Naive B cell (primary cell): ENCODE measurements around the gene GRAP. TPM values are rescaled to one million over a fixed set of nuclear protein-coding genes. Genes with fewer than 3 reads are reported as not detected.

Experiments
- ATAC-seq, 2 donors: fragments of 150-1000 bp; cut with Tn5 transposase; 2 replicates each; pipeline ENCODE4 v1.10.0; 2021; ENCODE audit warnings: low read depth in 2 of 2, mild to moderate bottlenecking in 2 of 2, moderate library complexity in 2 of 2
- DNase-seq: peaks from one replicate; pipeline ENCODE4 v3.0.0; 2022
- H3K27ac Mint-ChIP-seq, 6 donors: one replicate each; pipeline ENCODE4 v1.8.0; 2020 to 2022; ENCODE audit warnings: mild to moderate bottlenecking in 6 of 6, mixed read lengths in 6 of 6, moderate library complexity in 5 of 6, inconsistent platforms in 2 of 6
- H3K27me3 Mint-ChIP-seq, 3 donors: one replicate each; pipeline ENCODE4 v1.8.0; 2021 to 2022; ENCODE audit warnings: mixed read lengths in 3 of 3, mild to moderate bottlenecking in 1 of 3
- H3K36me3 Mint-ChIP-seq, 2 donors: one replicate each; pipeline ENCODE4 v1.8.0; 2020 to 2022; ENCODE audit warnings: mixed read lengths in 2 of 2, inconsistent platforms in 1 of 2, mild to moderate bottlenecking in 1 of 2
- H3K4me1 Mint-ChIP-seq, 3 donors: one replicate each; pipeline ENCODE4 v1.8.0; 2020 to 2022; ENCODE audit warnings: mixed read lengths in 3 of 3, inconsistent platforms in 1 of 3, mild to moderate bottlenecking in 1 of 3, moderate library complexity in 1 of 3
- H3K4me3 Mint-ChIP-seq, 8 donors: one replicate each; pipeline ENCODE4 v1.8.0; 2020 to 2022; ENCODE audit warnings: mild to moderate bottlenecking in 8 of 8, mixed read lengths in 8 of 8, moderate library complexity in 8 of 8, inconsistent platforms in 2 of 8
- H3K9me3 Mint-ChIP-seq, 7 donors: one replicate each; pipeline ENCODE4 v1.8.0; 2020 to 2022; ENCODE audit warnings: mixed read lengths in 7 of 7, mild to moderate bottlenecking in 5 of 7, inconsistent platforms in 2 of 7, moderate library complexity in 1 of 7
- polyA plus RNA-seq, 6 donors: library from polyadenylated mRNA; unstranded; fragments of 300-500 nt; fragmentation: Illumina TruSeq; gene quantifications; one replicate each; pipeline ENCODE4 v1.2.3, GENCODE V29; 2021; ENCODE audit warnings: low read depth in 6 of 6

The GRAP gene
- polyA plus RNA-seq, 6 donors from 2014 or later: 46.2 to 90.5 (median 52.6) TPM

GRCh38 chr17:18999911-19000310, 46.8 kb downstream of the GRAP start:
- Mint-ChIP-seq H3K9me3 (peaks cover 0 to 10% (median 6%) of the 10 kb centered on the region in 7 donors), H3K4me3 (peak overlapping the region in 1 of 8 donors; percentile 16), H3K27me3 (peaks cover 0 to 5% (median 0%) of the 10 kb centered on the region in 3 donors), H3K27ac (peak overlapping the region in 1 of 6 donors; percentile 10), H3K4me1 (peaks cover 16 to 42% (median 29%) of the 10 kb centered on the region in 3 donors), H3K36me3 (peaks cover 5 to 8% of the 10 kb centered on the region in 2 donors)
- ATAC-seq (no peak), DNase-seq (no peak)

- H3K4me1 Mint-ChIP-seq: peaks cover 16 to 41% (median 29%) of the 10 kb centered on the region in 3 donors
- H3K27ac Mint-ChIP-seq: no peak overlapping the region
- ATAC-seq: no peak
- peaks cover 5 to 8% of the 10 kb centered on the region in 2 donors for H3K36me3 Mint-ChIP-seq
- DNase-seq: no peak
- H3K4me3 Mint-ChIP-seq: no peak overlapping the region
- peaks cover 0 to 11% (median 6%) of the 10 kb centered on the region in 7 donors for H3K9me3 Mint-ChIP-seq
- H3K27me3 Mint-ChIP-seq: peaks cover 0 to 5% (median 0%) of the 10 kb centered on the region in 3 donors
These were observed 47.4 kb downstream of the GRAP start for GRCh38 chr17:18999394-18999793.

GRCh38 chr17:18997650-18998196, 49.0 kb downstream of the GRAP start:
- no peak for DNase-seq
- peaks cover 0 to 5% (median 0%) of the 10 kb centered on the region in 3 donors for H3K27me3 Mint-ChIP-seq
- peak overlapping the region in 1 of 8 donors; percentile 18 for H3K4me3 Mint-ChIP-seq
- H3K9me3 Mint-ChIP-seq: peaks cover 0 to 11% (median 6%) of the 10 kb centered on the region in 7 donors
- no peak for ATAC-seq
- H3K27ac Mint-ChIP-seq: peak overlapping the region in 1 of 6 donors; percentile 76
- H3K36me3 Mint-ChIP-seq: peaks cover 5 to 8% of the 10 kb centered on the region in 2 donors
- peaks cover 26 to 42% (median 34%) of the 10 kb centered on the region in 3 donors for H3K4me1 Mint-ChIP-seq

GRCh38 chr17:18996458-18996857, 50.3 kb downstream of the GRAP start:
- Mint-ChIP-seq H3K4me3 (no peak overlapping the region), H3K27ac (no peak overlapping the region)

DNA sequence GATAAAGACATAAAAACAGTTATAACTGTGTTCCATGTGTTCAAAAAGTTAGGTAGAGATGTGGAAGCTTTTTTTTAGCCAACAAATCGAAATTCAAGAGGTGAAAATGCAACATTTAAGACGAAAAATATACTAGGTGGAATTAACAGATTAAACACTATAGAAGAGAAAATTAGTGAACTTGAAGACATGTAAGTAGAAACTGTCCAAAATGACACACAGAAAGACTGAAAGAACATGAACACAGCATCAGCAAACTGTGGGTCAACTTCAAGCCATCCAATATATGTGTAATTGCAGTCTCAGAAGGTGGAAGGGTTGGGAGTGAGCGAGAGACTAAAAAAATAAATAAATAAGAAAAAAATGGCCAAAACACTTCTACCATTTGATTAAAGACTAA, 51.5 kb downstream of the GRAP start:
- Mint-ChIP-seq H3K4me3 (peak overlapping the region in 1 of 8 donors; percentile 61), H3K27me3 (peaks cover 0 to 5% (median 0%) of the 10 kb centered on the region in 3 donors), H3K36me3 (peaks cover 5 to 8% of the 10 kb centered on the region in 2 donors), H3K27ac (no peak overlapping the region), H3K4me1 (peaks cover 19 to 35% (median 20%) of the 10 kb centered on the region in 3 donors), H3K9me3 (peaks cover 0 to 11% (median 6%) of the 10 kb centered on the region in 7 donors)
- DNase-seq (no peak), ATAC-seq (no peak)

More at GRCh38 chr17:18996458-18996857, 50.3 kb downstream of the GRAP start:
- Mint-ChIP-seq H3K36me3 (peaks cover 5 to 8% of the 10 kb centered on the region in 2 donors), H3K9me3 (peaks cover 0 to 11% (median 6%) of the 10 kb centered on the region in 7 donors), H3K4me1 (peaks cover 22 to 38% (median 28%) of the 10 kb centered on the region in 3 donors), H3K27me3 (peaks cover 0 to 5% (median 0%) of the 10 kb centered on the region in 3 donors)
- DNase-seq (no peak), ATAC-seq (no peak)

DNA sequence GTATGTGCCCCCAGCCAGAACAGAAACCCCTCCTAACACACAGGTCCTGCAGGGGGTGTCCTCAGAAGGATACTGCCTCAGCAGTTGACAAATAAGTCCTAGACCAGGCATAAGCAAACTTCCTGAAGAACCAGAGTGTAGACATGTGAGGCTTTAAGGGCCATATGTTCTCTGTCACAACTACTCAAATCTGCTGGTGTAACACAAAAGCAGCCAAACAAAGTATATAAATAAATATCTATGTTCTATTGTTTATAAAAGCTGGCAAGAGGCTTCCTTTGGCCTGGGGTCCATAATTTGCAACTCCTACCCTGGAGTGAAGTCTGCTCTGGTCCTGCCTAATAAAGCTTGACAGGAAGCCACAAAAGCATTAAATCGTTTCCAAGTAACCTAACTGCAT, 52.1 kb downstream of the GRAP start:
- peaks cover 0 to 11% (median 6%) of the 10 kb centered on the region in 7 donors for H3K9me3 Mint-ChIP-seq
- peaks cover 19 to 35% (median 20%) of the 10 kb centered on the region in 3 donors for H3K4me1 Mint-ChIP-seq
- ATAC-seq: no peak
- no peak for DNase-seq
- peak overlapping the region in 1 of 6 donors; percentile 65 for H3K27ac Mint-ChIP-seq
- H3K27me3 Mint-ChIP-seq: peaks cover 0 to 5% (median 0%) of the 10 kb centered on the region in 3 donors
- H3K4me3 Mint-ChIP-seq: peak overlapping the region in 2 of 8 donors; percentile 5 to 61
- H3K36me3 Mint-ChIP-seq: peaks cover 5 to 8% of the 10 kb centered on the region in 2 donors

GRCh38 chr17:18993905-18994526, 52.7 kb downstream of the GRAP start:
- ATAC-seq (no peak), DNase-seq (no peak)
- Mint-ChIP-seq H3K9me3 (peaks cover 0 to 11% (median 6%) of the 10 kb centered on the region in 7 donors), H3K27me3 (peaks cover 0 to 5% (median 0%) of the 10 kb centered on the region in 3 donors), H3K27ac (no peak overlapping the region), H3K36me3 (peaks cover 5 to 8% of the 10 kb centered on the region in 2 donors), H3K4me1 (peaks cover 19 to 35% (median 20%) of the 10 kb centered on the region in 3 donors), H3K4me3 (peak overlapping the region in 3 of 8 donors; percentile 24 to 62 (median 56))

- peaks cover 0 to 5% (median 0%) of the 10 kb centered on the region in 3 donors for H3K27me3 Mint-ChIP-seq
- ATAC-seq: peak; percentile 97 to 98
- peak overlapping the region in 5 of 6 donors; percentile 46 to 91 (median 80) for H3K27ac Mint-ChIP-seq
- DNase-seq: peak; percentile 77
- H3K9me3 Mint-ChIP-seq: peaks cover 0 to 11% (median 6%) of the 10 kb centered on the region in 7 donors
- H3K4me3 Mint-ChIP-seq: peak overlapping the region; percentile 24 to 87 (median 71)
- H3K4me1 Mint-ChIP-seq: peaks cover 19 to 35% (median 20%) of the 10 kb centered on the region in 3 donors
- H3K36me3 Mint-ChIP-seq: peaks cover 5 to 8% of the 10 kb centered on the region in 2 donors
These were observed 54.2 kb downstream of the GRAP start for GRCh38 chr17:18992454-18993130.

- DNase-seq (no peak), ATAC-seq (no peak)
- Mint-ChIP-seq H3K27ac (peak overlapping the region in 3 of 6 donors; percentile 58 to 67 (median 65)), H3K4me3 (peak overlapping the region in 1 of 8 donors; percentile 19), H3K36me3 (peaks cover 5 to 8% of the 10 kb centered on the region in 2 donors), H3K27me3 (peaks cover 0 to 5% (median 0%) of the 10 kb centered on the region in 3 donors), H3K9me3 (peaks cover 0 to 11% (median 6%) of the 10 kb centered on the region in 7 donors), H3K4me1 (peaks cover 19 to 35% (median 20%) of the 10 kb centered on the region in 3 donors)
These were observed 55.0 kb downstream of the GRAP start for GRCh38 chr17:18991531-18992315.

- Mint-ChIP-seq H3K4me1 (peaks cover 19 to 25% (median 20%) of the 10 kb centered on the region in 3 donors), H3K36me3 (peaks cover 4 to 9% of the 10 kb centered on the region in 2 donors), H3K9me3 (peaks cover 0 to 6% (median 4%) of the 10 kb centered on the region in 7 donors), H3K27me3 (peaks cover 0 to 5% (median 0%) of the 10 kb centered on the region in 3 donors), H3K27ac (no peak overlapping the region), H3K4me3 (no peak overlapping the region)
- no peak for ATAC-seq
- DNase-seq: no peak
These were observed 56.4 kb downstream of the GRAP start for GRCh38 chr17:18990331-18990730.

- Mint-ChIP-seq H3K9me3 (no peaks in the 10 kb centered on the region), H3K27me3 (no peaks in the 10 kb centered on the region), H3K4me1 (peaks cover 14 to 18% (median 16%) of the 10 kb centered on the region in 3 donors), H3K36me3 (peaks cover 0 to 5% of the 10 kb centered on the region in 2 donors), H3K4me3 (no peak overlapping the region), H3K27ac (no peak overlapping the region)
- DNase-seq (no peak), ATAC-seq (no peak)
These were observed 58.1 kb downstream of the GRAP start for GRCh38 chr17:18988546-18989173.

GRCh38 chr17:18987862-18988545, 58.8 kb downstream of the GRAP start:
- H3K27me3 Mint-ChIP-seq: no peaks in the 10 kb centered on the region
- no peaks in the 10 kb centered on the region for H3K9me3 Mint-ChIP-seq
- H3K4me1 Mint-ChIP-seq: peaks cover 10 to 12% (median 10%) of the 10 kb centered on the region in 3 donors
- H3K4me3 Mint-ChIP-seq: no peak overlapping the region
- no peak overlapping the region for H3K27ac Mint-ChIP-seq
- DNase-seq (no peak), ATAC-seq (no peak)
- H3K36me3 Mint-ChIP-seq: peaks cover 0 to 5% of the 10 kb centered on the region in 2 donors
